A204.1 (cell line): ENCODE results near the gene LIG1.

ENCODE experiments used
- FAIRE-seq: peaks from 2 replicates; lab custom pipeline; 2012; peaks lifted over from hg19 to GRCh38; lab: Jason Lieb, UNC

LIG1 gene

GRCh38 chr19:48069435-48069834, 100.7 kb downstream of the LIG1 start:
- FAIRE-seq: no peak
